ENCODE measurements around the gene INA.
"Not testable (repeated sequence)": the region's sequence is repeated elsewhere in the genome, so short reads cannot be mapped to it uniquely, and the experiment has no call there.

Gene INA

DNA sequence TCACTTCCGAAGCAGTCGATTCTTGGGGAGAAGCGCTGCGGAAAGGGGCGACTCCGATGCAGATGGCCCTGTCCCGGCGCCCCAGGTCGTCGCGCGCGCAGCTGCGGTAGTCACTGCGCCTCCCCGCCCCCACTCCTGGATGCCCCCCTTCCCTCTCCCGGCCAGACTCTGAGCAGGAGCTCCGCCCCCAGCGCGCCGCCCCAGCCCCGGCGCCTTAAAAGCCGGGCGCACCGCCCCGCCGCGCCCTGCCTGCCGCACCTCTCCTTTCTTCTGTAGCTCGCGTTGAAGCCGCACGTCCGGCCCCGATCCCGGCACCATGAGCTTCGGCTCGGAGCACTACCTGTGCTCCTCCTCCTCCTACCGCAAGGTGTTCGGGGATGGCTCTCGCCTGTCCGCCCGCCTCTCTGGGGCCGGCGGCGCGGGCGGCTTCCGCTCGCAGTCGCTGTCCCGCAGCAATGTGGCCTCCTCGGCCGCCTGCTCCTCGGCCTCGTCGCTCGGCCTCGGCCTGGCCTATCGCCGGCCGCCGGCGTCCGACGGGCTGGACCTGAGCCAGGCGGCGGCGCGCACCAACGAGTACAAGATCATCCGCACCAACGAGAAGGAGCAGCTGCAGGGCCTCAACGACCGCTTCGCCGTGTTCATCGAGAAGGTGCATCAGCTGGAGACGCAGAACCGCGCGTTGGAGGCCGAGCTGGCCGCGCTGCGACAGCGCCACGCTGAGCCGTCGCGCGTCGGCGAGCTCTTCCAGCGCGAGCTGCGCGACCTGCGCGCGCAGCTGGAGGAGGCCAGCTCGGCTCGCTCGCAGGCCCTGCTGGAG, at the start of gene INA:
Gene INA (plus strand): TSS at position 243 of the 817 bp plus-strand sequence. CDS start 74 bp downstream, at position 317.
- no peak for DNase-seq

DNA sequence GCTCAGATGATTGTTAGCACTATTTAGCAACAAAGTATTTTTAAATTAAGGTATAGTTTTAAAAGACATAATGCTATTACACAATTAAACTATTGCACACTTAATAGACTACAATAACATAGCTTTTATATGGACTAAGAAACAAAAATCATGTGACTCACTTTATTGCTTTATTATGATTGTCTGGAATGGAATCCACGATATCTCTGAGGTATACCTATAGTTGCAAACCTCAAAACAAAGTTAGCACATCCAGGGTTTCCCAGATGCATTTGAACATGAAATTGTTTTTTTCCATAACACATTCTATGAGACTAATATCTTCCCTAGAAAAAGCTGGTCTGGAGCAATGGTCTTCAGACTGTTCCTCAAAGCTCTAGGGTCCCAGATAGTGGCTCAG, 49.5 kb upstream of the INA start:
- no peak for DNase-seq

DNA sequence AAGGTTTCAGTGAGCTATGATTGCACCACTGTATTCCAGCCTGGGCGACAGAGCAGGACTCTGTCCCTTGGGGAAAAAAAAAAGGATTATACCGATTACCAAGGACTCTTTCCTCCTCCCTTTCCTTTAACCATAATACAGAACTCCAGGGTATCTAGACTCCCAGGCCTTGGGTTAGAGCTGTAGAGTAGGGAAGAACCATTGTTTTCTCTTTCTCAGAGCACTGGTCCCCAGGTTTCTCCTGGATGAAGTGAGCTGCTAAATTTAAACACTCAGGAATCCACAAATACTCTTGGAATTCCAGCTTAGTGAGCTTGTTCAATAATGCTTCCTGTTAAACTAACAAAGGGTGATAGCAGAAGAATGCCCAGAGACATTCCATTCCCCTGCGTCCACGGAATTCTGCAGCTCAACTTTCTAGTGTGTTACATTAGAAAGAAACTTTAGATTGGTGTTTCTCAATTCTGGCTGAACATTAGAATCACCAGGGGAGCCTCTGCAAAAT, 45.8 kb upstream of the INA start:
- DNase-seq = no peak

DNA sequence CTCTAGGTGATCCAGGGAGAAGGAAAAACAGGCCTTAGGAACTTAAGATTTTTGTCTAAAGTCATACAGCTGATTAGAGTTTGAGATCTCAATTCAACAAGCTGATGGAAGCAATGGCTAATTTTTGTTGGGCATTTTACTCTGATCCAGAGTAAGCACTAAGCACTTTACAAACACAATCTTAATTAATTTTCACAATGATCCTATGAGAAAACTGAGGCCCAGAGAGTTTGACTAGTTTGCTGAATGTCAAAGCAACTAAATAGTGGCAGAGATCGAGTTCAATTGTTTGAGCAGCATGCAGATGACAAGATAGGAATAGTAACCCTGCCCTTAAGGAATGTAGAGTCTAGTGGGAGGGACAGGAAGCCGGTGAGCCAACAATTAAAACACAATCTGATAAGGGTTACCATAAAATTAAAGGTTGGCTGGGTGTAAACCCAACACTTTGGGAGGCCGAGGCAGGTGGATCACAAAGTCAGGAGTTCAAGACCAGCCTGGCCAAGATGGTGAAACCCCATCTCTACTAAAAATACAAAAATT, 44.7 kb upstream of the INA start:
- no peak for DNase-seq

DNA sequence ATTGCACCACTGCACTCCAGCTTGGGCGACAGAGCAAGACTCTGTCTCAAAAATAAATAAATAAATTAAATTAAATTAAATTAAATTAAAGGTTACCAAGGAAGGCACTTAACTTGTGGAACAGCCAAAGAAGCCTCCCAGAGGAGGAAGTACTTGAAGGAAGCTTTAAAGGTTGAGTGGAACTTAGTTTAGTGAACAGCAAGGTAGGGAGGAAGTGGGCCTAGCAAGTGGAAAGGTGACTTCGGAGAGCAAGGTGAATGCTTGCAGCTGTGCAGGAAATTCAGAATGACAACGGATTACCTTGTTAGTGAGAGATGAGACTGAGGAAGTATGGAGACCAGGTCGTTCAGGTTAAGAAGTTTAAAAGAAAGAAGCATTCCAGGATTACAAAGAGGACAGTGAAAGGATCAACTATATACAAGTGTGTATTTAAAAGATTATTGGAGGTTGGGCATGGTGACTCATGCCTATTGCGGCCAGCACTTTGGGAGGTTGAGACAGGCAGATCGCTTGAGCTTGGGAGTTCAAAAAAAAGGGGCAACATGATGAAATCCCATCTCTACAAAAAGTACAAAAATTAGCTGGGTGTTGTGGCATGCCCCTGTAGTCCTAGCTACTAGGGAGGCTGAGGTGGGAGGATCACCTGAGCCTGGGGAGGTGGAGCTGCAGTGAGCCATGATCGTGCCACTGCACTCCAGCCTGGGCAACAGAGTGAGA, 44.0 kb upstream of the INA start:
- DNase-seq = no peak

DNA sequence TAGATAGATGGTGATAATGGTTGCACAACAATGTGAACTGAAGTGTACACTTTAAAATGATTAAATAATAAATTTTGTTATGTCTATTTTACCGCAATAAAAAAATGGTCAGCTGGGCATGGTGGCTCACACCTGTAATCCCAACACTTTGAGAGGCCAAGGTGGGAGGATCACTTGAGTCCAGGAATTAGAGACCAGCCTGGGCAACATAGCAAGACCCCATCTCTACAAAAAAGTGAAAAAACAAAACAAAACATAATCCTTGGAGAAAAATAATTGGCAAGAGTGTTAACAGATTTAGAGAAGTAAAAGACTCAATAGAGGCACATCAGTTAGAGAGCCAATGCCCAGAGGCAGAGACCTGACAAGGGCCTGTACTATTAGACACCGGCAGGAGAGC, 41.2 kb upstream of the INA start:
- no peak for DNase-seq

DNA sequence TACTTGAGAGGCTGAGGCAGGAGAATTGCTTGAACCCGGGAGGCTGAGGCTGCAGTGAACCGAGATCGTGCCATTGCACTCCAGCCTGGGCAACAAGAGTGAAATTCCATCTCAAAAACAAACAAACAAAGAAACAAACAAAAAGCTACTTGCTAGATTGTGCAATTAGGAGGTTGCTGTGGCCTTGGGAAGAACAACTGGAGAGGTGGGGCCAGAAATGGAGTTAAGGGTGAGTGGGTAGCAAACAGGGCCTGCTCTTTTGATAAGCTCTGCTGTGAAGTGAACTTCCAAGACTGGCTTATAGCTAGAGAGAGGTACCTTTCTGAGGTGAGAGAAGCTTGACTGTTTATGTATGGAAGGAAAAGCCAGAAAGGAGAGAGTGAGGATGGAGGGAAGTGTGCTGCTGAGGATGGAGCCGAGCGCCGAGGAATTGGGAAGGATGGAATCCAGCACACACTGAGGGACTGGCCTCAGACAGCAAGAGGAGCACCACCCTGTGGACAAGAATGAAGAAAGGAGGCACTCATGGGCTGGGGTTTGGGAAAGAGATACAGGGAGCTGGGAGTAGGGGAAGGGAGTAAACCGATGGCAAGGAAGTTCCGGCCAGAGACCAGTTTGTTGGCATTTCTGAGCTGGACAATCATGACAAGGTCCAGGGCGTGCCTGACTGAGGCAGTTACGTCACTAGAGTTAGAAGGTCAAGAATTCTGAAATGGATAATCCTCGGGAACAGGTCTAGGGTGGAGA, 38.3 kb upstream of the INA start:
- no peak for DNase-seq

DNA sequence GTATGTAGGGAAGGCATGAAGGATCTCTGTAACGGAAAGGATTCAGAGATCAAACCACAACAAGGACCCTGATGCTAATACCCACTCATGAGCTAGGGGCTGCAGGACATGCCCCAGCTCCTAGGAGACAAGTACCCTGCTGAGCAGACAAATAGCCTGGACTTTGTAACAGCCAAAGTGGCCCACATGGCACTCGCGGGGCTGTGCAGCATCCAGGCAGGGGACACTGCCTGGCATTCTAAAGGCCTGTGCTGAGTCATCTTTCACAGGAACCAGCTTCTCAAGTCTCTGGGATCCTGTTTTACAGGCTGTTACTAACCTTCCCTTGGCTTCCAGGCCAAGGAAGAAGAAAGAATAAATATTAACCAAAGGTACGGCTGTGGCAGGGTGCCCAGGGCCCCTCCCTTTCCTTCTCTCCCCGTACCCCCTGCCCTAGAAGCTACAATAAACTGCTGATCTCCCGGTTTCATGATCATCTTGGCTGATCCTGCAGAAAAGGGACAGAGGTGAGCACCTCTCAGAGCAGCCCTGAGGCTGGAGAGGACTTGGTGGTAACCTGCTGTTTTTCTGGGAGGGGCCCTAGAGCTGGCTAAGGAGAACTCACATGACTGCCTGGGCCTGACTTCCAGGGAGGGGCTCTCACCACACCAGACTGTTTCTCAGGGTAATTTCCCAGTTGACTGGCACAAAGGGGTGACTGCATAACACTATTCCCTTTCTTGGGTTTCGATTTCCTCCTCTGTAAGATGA, 35.5 kb upstream of the INA start:
- no peak for DNase-seq

DNA sequence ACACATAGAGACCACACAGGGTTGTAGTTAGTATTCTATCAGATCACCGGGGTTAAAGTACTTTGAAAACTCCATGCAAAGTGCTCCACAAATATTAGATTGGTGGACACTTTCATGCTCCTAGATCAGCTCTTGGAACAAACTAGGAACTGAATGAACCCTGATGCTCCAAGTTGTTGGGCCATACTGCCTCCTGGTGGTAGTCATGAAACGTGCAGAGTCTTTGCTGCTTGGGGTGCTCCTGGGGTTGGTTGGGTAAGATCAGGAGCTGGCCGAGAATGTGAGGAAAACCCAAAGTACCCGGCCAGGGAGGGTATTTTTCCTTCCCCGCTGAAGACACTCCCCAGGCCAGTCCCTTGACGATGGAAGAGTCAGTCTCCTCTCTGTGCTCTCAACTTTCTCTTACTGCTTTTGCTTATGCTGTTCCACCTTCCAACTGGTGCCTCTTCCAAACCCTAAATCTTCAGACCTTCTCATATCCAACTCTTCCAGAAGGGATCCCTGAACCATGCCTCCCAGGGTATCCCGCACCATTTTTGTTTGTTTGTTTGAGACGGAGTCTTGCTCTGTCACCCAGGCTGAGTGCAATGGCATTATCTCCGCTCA, 32.2 kb upstream of the INA start:
- peak; percentile 17 to 40 (median 23) for DNase-seq

DNA sequence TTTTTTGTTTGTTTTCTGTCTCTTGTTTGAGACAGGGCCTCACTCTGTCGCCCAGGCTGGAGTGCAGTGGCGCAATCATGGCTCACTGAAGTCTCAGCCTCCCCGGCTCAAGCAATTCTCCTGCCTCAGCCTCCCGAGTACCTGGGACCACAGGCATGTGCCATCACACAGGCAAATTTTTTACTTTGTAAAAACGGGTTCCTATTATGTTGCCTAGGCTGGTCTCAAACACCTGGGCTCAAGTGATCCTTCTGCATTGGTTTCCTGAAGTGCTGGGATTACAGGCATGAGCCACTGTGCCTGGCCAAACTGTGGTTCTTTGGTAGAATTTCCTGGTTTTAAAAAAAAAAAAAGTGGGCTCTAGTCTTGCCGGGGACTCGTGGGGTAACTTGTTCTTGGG, 31.4 kb upstream of the INA start, which contains the start of gene RPEL1:
Gene RPEL1 (plus strand): TSS at position 301 of the 400 bp plus-strand sequence. CDS start 110 bp downstream, outside the sequence.
- not testable (repeated sequence) for DNase-seq

DNA sequence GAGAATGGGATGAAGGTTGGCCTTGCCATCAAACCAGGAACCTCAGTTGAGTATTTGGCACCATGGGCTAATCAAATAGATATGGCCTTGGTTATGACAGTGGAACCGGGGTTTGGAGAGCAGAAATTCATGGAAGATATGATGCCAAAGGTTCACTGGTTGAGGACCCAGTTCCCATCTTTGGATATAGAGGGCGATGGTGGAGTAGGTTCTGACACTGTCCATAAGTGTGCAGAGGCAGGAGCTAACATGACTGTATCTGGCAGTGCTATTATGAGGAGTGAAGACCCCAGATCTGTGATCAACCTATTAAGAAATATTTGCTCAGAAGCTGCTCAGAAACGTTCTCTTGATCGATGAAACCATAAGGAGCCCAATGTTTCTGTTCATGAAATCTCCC, 30.6 kb upstream of the INA start:
- no peak for DNase-seq

DNA sequence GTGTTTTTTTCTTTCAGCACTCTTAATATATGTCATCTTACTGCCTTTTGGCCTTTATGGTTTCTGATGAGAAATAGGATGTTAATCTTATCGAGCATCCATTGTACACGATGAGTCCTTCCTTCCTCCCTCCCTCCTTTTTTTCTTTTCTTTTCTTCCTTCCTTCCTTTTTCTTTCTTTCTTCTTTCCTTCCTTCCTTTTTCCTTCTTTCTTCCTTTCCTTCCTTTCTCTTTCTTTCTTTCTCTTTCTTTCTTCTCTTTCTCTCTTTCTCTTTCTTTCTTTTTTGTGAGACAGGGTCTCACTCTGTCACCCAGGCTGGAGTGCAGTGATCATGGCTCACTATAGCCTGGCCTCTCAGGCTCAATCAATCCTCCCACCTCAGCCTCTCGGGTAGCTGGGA, 22.8 kb upstream of the INA start:
- DNase-seq = no peak

DNA sequence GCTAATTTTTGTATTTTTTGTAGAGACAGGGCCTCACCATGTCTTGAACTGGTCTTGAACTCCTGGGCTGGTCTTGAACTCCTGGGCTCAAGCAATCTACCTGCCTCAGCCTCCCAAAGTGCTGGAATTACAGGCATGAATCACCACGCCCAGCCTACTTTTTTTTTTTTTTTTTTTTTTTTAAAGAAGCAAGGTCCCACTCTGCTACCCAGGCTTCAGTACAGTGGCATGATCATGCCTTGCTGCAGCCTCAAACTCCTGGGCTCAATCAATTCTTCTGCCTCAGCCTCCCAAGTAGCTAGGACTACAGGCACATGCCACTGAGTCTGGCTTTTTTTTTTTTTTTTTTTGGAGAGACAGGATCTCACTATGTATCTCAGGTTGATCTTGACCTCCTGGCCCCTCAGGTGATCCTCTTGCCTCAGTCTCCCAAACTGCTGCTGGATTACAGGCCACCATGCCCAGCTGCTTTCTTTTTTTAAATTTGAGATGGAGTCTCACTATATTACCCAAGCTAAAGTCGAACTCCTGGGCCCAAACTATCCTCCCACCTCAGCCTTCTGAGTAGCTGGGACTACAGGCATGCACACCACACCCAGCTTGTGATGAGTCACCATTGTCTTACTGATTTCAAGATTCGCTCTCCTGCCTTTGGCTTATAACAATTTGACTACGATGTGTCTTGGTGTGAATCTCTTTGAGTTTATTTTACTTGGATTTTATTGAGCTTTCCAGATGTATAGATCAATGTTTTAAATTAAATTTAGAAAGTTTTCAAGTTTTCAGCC, 22.2 kb upstream of the INA start:
- no peak for DNase-seq

DNA sequence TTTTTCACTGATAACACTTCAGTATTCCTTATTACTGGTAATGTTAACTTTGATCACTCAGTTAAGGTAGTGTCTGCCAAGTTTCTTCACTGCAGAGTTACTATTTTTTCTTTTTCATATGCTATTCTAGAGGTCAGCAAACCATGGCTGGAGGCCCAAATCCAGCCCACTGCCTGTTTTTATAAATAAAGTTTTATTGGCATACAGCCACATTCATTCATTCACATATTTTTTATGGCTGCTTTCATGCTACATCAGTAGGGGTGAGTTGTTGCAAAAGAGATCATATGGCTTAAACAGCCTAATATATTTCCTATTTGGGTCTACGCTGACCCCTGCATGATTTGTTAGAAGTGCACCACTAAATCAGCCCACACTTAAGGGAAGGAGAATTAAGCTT, 20.3 kb upstream of the INA start:
- DNase-seq = no peak

DNA sequence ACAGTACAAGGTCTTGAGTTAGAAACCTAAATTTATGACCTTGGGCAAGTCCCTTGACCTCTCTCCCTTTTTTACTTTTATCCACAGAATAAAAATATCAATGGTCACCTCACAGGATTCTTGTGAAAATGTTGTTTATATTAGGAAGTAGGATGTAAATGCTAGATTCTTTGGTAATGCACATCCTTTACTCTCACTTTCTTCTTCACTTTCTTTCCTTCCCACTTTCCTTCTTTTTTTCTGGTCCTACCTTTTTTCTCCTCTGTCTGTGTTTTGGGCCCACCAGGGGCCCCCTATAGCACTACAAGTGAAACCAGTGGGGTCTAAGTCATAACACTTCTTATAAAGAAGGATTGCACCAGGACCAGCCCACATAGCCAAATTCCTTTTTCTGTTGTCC, 19.1 kb upstream of the INA start:
- no peak for DNase-seq

DNA sequence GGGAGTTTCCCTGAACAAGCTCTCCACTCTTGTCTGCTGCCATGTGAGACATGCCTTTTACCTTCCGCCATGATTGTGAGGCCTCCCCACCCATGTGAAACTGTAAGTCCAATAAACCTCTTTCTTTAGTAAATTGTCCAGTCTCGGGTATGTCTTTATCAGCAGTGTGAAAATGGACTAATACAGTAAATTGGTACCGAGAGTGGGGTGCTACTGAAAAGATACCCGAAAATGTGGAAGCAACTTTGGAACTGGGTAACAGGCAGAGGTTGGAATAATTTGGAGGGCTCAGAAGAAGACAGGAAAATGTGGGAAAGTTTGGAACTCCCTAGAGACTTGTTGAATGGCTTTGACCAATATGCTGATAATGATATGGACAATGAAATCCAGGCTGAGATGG, 18.0 kb upstream of the INA start:
- DNase-seq = not testable (repeated sequence)

DNA sequence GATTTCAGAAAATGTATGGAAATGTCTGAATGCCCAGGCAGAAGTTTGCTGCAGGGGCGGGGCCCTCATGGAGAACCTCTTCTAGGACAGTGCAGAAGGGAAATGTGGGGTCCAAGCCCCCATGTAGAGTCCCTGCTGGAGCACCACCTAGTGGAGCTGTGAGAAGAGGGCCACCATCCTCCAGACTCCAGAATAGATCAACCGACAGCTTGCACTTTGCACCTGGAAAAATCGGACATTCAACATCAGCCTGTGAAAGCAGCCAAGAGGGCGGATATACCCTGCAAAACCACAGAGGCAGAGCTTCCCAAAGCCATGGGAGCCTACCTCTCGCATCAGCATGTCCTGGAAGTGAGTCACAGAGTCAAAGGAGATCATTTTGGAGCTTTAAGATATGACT, 16.9 kb upstream of the INA start:
- no peak for DNase-seq

DNA sequence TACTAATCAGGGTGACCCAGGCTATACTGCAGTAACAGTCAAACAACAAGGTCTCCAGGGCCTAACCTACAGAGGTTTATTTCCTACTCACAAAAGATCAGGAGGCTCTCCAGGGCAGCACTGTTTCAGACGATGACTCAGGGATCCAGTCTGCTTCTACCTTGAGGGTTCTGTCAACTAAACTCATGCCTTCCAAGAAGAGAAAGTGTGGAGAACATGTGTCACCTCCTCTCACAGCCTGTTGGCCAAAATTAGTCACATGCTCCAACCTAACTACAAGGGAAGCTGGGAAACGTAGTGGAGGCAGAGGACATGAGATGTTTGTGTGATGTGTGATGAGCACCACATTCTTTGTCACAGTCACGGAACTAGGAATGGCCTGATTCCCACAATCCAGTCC, 14.7 kb upstream of the INA start:
- no peak for DNase-seq

DNA sequence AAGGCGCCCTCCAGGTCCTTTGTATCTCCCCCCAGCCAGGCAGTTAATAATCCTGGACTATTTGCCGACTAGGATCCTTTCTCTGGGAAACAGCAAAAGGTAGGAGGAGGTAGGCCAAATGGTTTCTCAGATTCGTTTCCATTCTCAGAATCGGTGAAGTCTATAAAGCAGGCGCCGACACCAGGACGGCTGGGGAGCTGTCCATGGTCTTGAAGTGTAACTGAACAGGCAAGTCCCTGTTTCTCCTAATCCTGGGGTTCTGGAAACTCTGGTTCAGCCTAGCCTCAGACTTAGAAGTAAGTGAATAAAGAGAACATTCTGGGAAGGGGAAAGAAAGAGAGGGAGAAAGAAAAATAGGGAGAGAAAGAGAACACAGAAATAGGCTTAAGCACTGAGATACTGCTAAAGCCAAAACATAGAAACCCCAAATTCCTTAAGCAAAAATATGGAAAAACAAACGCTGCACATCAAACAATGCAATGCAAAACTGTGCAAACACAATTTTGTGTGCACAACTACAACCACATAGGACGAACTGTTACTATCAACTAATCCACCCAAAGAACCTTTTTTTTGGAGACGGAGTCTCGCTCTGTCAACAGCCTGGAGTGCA, 11.1 kb upstream of the INA start:
- DNase-seq = no peak

DNA sequence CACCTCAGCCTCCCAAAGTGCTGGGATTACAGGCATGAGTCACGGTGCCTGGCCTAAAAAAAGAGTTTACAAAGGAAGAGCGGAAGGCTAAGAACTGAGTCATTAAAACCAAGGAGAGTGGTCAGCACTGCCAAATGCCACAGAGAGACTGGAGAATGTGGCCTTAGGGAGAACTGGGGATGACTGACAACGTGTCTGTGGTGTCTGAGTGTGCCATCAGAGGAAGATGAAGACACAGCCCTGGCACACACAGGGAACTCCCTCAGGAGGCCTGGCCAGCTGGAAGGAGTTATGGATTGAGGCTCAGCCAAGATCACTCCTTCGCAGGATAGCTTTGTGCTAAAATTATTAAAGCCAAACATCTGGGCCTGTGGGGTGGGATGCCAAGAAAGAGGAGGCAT, 3.9 kb upstream of the INA start:
- DNase-seq = no peak
